Measurements from ENCODE around the gene TBCA.

The TBCA gene

GRCh38 chr5:77643654-77644370 lies 132.3 kb downstream of the TBCA start:
- DNase-seq, result no peak

DNA sequence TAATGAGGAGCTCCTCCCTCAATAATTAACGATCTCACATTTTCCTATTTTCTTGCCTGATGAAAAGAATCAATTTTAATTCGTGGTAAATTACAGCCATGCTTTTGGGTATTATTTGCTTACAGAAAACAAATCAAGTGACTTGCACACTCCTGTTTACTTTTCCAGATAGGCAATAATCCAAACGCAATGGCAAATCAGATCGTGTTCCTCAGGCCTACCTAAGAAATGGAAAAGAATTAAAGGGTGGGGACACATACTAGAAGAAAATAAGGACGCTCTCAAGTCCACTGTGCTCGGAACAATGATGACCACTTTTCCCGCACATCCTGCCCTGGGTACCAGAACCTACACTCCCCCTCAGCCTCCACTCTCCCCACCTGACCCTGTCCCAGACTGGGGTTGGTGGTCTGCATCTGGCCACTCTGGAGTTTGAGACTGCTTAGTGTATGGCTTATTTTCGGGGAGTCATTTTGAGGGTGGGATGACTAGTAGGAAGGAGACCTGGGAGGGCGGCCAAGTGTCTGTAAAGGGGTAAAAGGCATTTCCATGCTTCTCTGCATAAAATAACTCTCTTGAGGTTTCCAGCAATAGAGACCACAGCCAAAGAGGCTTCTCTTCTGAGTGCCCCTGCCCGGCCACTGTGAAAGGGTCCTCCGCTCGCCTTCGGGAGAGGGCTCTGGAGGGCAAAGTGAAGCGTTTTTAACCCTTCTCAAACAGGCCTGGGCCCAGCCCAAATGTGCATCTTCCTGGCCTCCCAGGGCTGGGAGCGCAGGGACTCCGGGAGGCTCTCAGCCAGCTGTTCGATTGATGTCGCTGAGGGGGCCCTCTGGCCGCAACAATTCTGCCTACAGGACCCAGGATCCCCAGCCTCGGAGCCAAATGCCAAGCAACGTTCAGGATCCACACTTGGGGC lies 133.1 kb downstream of the TBCA start:
- no peak for DNase-seq

DNA sequence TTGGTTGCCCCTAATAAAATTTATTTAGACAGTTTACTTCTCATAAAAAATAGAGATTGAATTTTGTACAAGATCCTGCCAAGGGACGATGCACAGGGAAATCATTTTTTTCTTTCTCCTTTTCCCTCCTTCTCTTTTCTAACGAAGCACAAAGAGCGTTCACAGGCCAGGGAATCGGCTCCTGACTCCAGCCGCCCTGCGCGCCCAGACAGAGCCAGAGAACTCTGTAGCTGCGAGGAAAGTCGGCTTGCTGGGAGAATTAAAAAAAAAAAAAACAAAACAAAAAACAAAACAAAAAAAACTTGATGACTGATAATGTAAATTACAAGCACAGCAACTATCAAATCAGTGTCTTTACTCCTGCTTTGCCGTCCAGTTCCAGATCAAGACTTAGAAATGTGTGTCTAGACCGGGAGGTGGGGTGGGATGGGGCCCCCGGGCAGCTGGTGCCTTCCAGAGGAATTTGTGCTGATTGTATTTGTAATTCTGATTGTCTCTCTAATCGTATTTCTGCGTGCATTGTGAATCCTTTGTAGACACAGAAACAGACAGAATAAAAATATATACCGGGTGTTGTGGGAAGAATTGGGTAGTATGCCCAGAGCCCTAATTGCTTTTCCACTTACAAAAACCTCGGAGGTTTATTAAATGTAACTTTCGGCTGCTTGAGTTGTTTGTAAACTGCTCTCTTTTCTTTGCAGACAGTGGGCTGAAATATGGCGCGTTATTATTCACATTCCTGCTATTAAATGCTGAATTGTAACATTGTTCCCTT lies 134.0 kb downstream of the TBCA start:
- DNase-seq, result no peak

- DNase-seq, result no peak
Measured at GRCh38 chr5:77641397-77641943, 134.7 kb downstream of the TBCA start.
